ENCODE measurements around the gene PDCD2L. TPM values are rescaled to one million over a fixed set of nuclear protein-coding genes. Genes with fewer than 3 reads are reported as not detected.

PDCD2L gene
- total RNA-seq, 2 experiments from 2014 or later, result 3.8 to 3.9 TPM

GRCh38 chr19:34357431-34357830, 46.8 kb upstream of the PDCD2L start:
- H3K36me3 Mint-ChIP-seq (ENCODE audit: low read depth), result peaks cover 10% of the 10 kb centered on the region
- H3K4me3 Mint-ChIP-seq, result peak overlapping the region; percentile 1
- ChIA-PET POLR2A (no interaction called here), CTCF (no interaction called here)
- DNase-seq, result no peak
- no peaks in the 10 kb centered on the region for H3K27me3 Mint-ChIP-seq
- intact Hi-C loops (cut with DNase I, micrococcal nuclease), result loop anchor here in 1 of 2 experiments (2.0 kb wide), 1 partner anchor 71 kb away; the partner anchor contains the start of gene UBA2
- H3K36me3 ChIP-seq (ENCODE audit: insufficient read depth, low read length), result peaks cover 22% of the 10 kb centered on the region
- no peak for TF ChIP-seq CTCF (IDR thresholded peaks at IDR 0.05)
- ATAC-seq (ENCODE audit: poor library complexity), result no peak
- H3K4me3 ChIP-seq (ENCODE audit: low read length), result no peak overlapping the region
- peak overlapping the region; percentile 34 for H3K27ac Mint-ChIP-seq
- H3K27ac ChIP-seq (ENCODE audit: low read depth in 1 of 2, low read length in 2 of 2), result no peak overlapping the region
- H3K4me1 ChIP-seq (ENCODE audit: insufficient read depth, low read length), result peaks cover 20% of the 10 kb centered on the region
- no peaks in the 10 kb centered on the region for H3K9me3 Mint-ChIP-seq
- H3K27me3 ChIP-seq (ENCODE audit: control insufficient read depth in 1 of 2, insufficient read depth in 2 of 2, low read length in 2 of 2), result no peaks in the 10 kb centered on the region
- no peaks in the 10 kb centered on the region for H3K9me3 ChIP-seq (ENCODE audit: control insufficient read depth in 1 of 2, insufficient read depth in 1 of 2, low read length in 2 of 2)
- peaks cover 30% of the 10 kb centered on the region for H3K4me1 Mint-ChIP-seq (ENCODE audit: low read depth)

- POLR2A ChIA-PET, result interaction anchor here (0.6 to 1.8 kb wide), 14 partner anchors 9 to 186 kb away, joined by 3 to 7 read pairs (median 4); partner anchors contain the start of genes LSM14A, PDCD2L and UBA2
- CTCF ChIA-PET, result interaction anchor here (0.6 to 1.8 kb wide), 6 partner anchors 11 to 71 kb away, joined by 3 to 5 read pairs (median 4); no protein-coding TSS in a partner anchor
- Histone ChIP-seq H3K27me3 (ENCODE audit: control insufficient read depth in 1 of 2, insufficient read depth in 2 of 2, low read length in 2 of 2) (no peaks in the 10 kb centered on the region), H3K4me1 (ENCODE audit: insufficient read depth, low read length) (peaks cover 24% of the 10 kb centered on the region), H3K4me3 (ENCODE audit: low read length) (peak overlapping the region; percentile 66), H3K36me3 (ENCODE audit: insufficient read depth, low read length) (peaks cover 9% of the 10 kb centered on the region), H3K9me3 (ENCODE audit: control insufficient read depth in 1 of 2, insufficient read depth in 1 of 2, low read length in 2 of 2) (no peaks in the 10 kb centered on the region), H3K27ac (ENCODE audit: low read depth in 1 of 2, low read length in 2 of 2) (peak overlapping the region; percentile 57 to 58)
- Mint-ChIP-seq H3K36me3 (ENCODE audit: low read depth) (peaks cover 8% of the 10 kb centered on the region), H3K4me1 (ENCODE audit: low read depth) (peaks cover 31% of the 10 kb centered on the region), H3K27me3 (no peaks in the 10 kb centered on the region), H3K9me3 (no peaks in the 10 kb centered on the region), H3K27ac (peak overlapping the region; percentile 90), H3K4me3 (peak overlapping the region; percentile 89)
- intact Hi-C loops (cut with DNase I, micrococcal nuclease), result loop anchor here (1.0 to 2.0 kb wide), 3 partner anchors 45 to 71 kb away; partner anchors contain the start of gene PDCD2L (in 2 of the 2)
- peak; percentile 80 to 98 (median 93) for DNase-seq
- peak; percentile 74 for TF ChIP-seq CTCF (IDR thresholded peaks at IDR 0.05)
- peak; percentile 87 for ATAC-seq (ENCODE audit: poor library complexity)
These were observed 44.9 kb upstream of the PDCD2L start for GRCh38 chr19:34359140-34359953.

GRCh38 chr19:34359954-34360315, 44.3 kb upstream of the PDCD2L start:
- Mint-ChIP-seq H3K36me3 (ENCODE audit: low read depth) (peaks cover 8% of the 10 kb centered on the region), H3K27ac (peak overlapping the region; percentile 90), H3K27me3 (no peaks in the 10 kb centered on the region), H3K4me1 (ENCODE audit: low read depth) (peaks cover 36% of the 10 kb centered on the region), H3K4me3 (peak overlapping the region; percentile 89), H3K9me3 (no peaks in the 10 kb centered on the region)
- no peak for TF ChIP-seq CTCF (IDR thresholded peaks at IDR 0.05)
- H3K4me3 ChIP-seq (ENCODE audit: low read length), result peak overlapping the region; percentile 66
- POLR2A ChIA-PET, result interaction anchor here (0.6 to 1.8 kb wide), 11 partner anchors 10 to 187 kb away, joined by 3 to 7 read pairs (median 4); partner anchors contain the start of genes LSM14A, PDCD2L and UBA2
- peaks cover 5% of the 10 kb centered on the region for H3K36me3 ChIP-seq (ENCODE audit: insufficient read depth, low read length)
- CTCF ChIA-PET, result interaction anchor here (1.0 to 1.8 kb wide), 4 partner anchors 11 to 71 kb away, joined by 4 to 5 read pairs (median 4); no protein-coding TSS in a partner anchor
- intact Hi-C loops (cut with DNase I, micrococcal nuclease), result loop anchor here (1.0 to 10.0 kb wide), 4 partner anchors 44 to 315 kb away; partner anchors contain the start of genes PDCD2L (in 2 of the 2), SCGB2B2 (in 1 of the 2) and ZNF302 (in 1 of the 2)
- DNase-seq (no peak), ATAC-seq (ENCODE audit: poor library complexity) (no peak)
- H3K4me1 ChIP-seq (ENCODE audit: insufficient read depth, low read length), result peaks cover 29% of the 10 kb centered on the region
- H3K27me3 ChIP-seq (ENCODE audit: control insufficient read depth in 1 of 2, insufficient read depth in 2 of 2, low read length in 2 of 2), result no peaks in the 10 kb centered on the region
- H3K9me3 ChIP-seq (ENCODE audit: control insufficient read depth in 1 of 2, insufficient read depth in 1 of 2, low read length in 2 of 2), result no peaks in the 10 kb centered on the region
- peak overlapping the region; percentile 13 to 55 for H3K27ac ChIP-seq (ENCODE audit: low read depth in 1 of 2, low read length in 2 of 2)

All from CD4-positive, alpha-beta T cell (primary cell).